ENCODE results near the gene RNU6-1. TPM values are rescaled to one million over a fixed set of nuclear protein-coding genes. Genes with fewer than 3 reads are reported as not detected.

The RNU6-1 gene
- total RNA-seq, 1 experiment from 2014 or later, result not detected

DNA sequence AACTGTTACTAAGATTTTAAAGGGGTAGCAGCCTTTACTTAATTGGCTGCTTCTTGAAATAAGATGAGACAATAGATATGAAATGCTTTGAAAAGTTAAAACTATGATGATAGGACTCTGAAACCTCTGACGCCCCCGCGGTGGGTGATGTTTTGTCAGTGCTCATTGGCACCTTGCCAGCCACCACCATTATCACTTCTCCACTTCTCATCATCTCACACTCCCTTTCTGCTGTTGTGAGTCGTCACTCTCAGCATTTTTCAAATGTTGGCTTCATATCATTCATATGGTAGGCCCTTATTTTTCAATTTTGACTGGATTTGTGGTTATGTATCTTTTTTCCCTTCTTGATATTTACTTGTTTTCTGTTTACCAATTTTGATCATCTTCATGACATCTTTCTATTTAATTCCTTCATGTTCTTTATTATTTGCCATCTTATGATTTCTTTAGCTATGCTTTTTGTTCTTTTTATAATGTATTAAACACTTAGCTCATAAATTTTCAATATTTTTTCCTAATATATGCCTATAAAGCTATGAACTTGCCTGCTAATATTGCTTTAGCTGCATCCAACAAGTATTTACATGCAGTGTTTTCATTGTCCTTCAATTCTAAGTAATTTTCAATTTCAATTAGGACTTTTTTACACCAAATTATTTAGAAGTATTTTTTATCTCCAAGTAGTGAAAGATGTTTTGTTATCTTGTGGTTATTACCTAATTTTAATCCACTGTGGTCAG lies 44.8 kb downstream of the RNU6-1 start:
- no peaks in the 10 kb centered on the region for H3K27me3 ChIP-seq (ENCODE audit: insufficient read depth, low read length)
- no peak overlapping the region for H3K4me2 ChIP-seq (ENCODE audit: low read length)
- no peaks in the 10 kb centered on the region for H4K20me1 ChIP-seq (ENCODE audit: insufficient read depth)
- H3K27ac ChIP-seq (ENCODE audit: low read depth, low read length), result no peak overlapping the region
- CTCF ChIA-PET, result no interaction called here
- ATAC-seq, result no peak
- H2AFZ ChIP-seq (ENCODE audit: low read depth, low read length, poor library complexity, severe bottlenecking), result no peak overlapping the region
- H3K4me3 ChIP-seq (replicated peaks in 1 of 2; ENCODE audit: low read depth in 1 of 2, low read length in 2 of 2), result no peak overlapping the region
- no peaks in the 10 kb centered on the region for H3K4me1 ChIP-seq (ENCODE audit: control insufficient read depth in 1 of 2, insufficient read depth in 2 of 2, low read length in 2 of 2)
- BruUV-seq (replicated peaks), result no TSS peak
- H3K9me2 ChIP-seq (ENCODE audit: insufficient read depth), result no peaks in the 10 kb centered on the region
- no peak for TF ChIP-seq YY1 (IDR thresholded peaks at IDR 0.05; ENCODE audit: extremely low read depth, insufficient replicate concordance, low read depth, low read length)
- no peak overlapping the region for H3K9ac ChIP-seq (ENCODE audit: low read length)
- no peak for DNase-seq (ENCODE audit: low read depth, low spot score)
- no peaks in the 10 kb centered on the region for H3K79me2 ChIP-seq (ENCODE audit: insufficient read depth, low read length)
- RAD21 ChIA-PET (ENCODE audit: low non-redundant PET in 1 of 2, low total read pairs in 2 of 2, uncharacterized antibody in 2 of 2, unreplicated experiment in 2 of 2), result no interaction called here
- H3K36me3 ChIP-seq (ENCODE audit: control insufficient read depth in 1 of 2, insufficient read depth in 2 of 2, low read length in 2 of 2), result no peaks in the 10 kb centered on the region
- POLR2A ChIA-PET, result no interaction called here
- intact Hi-C loops (cut with micrococcal nuclease), result no loop called here
- H3K9me3 ChIP-seq (ENCODE audit: control insufficient read depth in 1 of 2, insufficient read depth in 1 of 2, low read depth in 1 of 2, low read length in 2 of 2), result 0 out of 4 replicates have a peak, but pooled peaks cover 0 to 5% of the 10 kb centered on the region in 2 experiments

DNA sequence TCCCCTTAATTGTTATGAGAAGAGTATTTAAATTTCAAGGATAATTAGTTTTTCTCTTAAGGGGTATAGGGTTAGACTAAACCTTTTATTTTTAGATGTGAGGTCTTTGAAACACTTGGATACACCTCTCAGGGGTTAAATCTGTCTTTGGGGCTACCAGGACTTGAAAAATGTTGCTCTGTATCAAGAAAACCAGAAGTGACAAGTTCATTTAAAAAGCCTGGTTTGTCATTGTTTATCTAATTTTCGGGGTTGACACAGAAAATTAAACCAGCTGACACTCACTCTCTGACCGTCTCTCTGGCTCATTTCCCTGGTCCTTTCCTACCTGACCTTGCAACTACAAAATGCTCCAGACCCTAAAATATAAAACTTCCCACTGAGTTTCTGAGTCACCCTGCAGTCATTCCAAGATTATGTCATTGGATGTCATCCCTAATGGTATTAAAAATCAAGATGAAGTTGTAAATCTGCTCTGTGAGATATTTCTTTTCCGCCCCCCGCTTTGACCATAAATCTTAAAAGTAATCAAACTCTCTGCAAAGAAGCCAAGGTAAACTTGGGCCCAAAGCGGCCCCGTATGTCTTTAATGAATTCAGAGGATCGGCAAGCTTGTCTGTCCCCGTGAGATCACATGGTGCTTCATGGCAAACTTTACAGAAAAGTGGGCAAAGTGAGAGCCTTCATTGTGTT lies 47.4 kb downstream of the RNU6-1 start:
- ChIA-PET RAD21 (ENCODE audit: low non-redundant PET in 1 of 2, low total read pairs in 2 of 2, uncharacterized antibody in 2 of 2, unreplicated experiment in 2 of 2) (interaction anchor here in 1 of 2 experiments (0.9 kb wide), 1 partner anchor 76 kb away, joined by 3 read pairs; no protein-coding TSS in a partner anchor), POLR2A (no interaction called here), CTCF (interaction anchor here (0.7 kb wide), 1 partner anchor 16 kb away, joined by 8 read pairs; no protein-coding TSS in a partner anchor)
- ATAC-seq (no peak), DNase-seq (ENCODE audit: low read depth, low spot score) (no peak)
- TF ChIP-seq JUND (IDR thresholded peaks at IDR 0.05), result no peak
- TF ChIP-seq EZH2phosphoT487 (IDR thresholded peaks at IDR 0.05; ENCODE audit: borderline replicate concordance), result no peak
- TF ChIP-seq RAD21 (IDR thresholded peaks at IDR 0.05; ENCODE audit: low read depth), result no peak
- Histone ChIP-seq H3K79me2 (ENCODE audit: insufficient read depth, low read length) (no peaks in the 10 kb centered on the region), H3K9me2 (ENCODE audit: insufficient read depth) (no peaks in the 10 kb centered on the region), H3K9me3 (ENCODE audit: control insufficient read depth in 1 of 2, insufficient read depth in 1 of 2, low read depth in 1 of 2, low read length in 2 of 2) (0 out of 4 replicates have a peak, but pooled peaks cover 0 to 5% of the 10 kb centered on the region in 2 experiments), H3K27ac (ENCODE audit: low read depth, low read length) (no peak overlapping the region), H3K36me3 (ENCODE audit: control insufficient read depth in 1 of 2, insufficient read depth in 2 of 2, low read length in 2 of 2) (no peaks in the 10 kb centered on the region), H3K4me1 (ENCODE audit: control insufficient read depth in 1 of 2, insufficient read depth in 2 of 2, low read length in 2 of 2) (no peaks in the 10 kb centered on the region), H3K4me2 (ENCODE audit: low read length) (no peak overlapping the region), H3K4me3 (replicated peaks in 1 of 2; ENCODE audit: low read depth in 1 of 2, low read length in 2 of 2) (no peak overlapping the region), H4K20me1 (ENCODE audit: insufficient read depth) (no peaks in the 10 kb centered on the region), H2AFZ (ENCODE audit: low read depth, low read length, poor library complexity, severe bottlenecking) (no peak overlapping the region), H3K27me3 (ENCODE audit: insufficient read depth, low read length) (no peaks in the 10 kb centered on the region), H3K9ac (ENCODE audit: low read length) (no peak overlapping the region)
- BruUV-seq (replicated peaks), result no TSS peak
- intact Hi-C loops (cut with micrococcal nuclease), result no loop called here

All from HCT116 (cell line).